ENCODE data around the gene DUOX2.
A peak's percentile ranks its signal among the peaks of the same experiment; 100 is the strongest.

DUOX2 gene

DNA sequence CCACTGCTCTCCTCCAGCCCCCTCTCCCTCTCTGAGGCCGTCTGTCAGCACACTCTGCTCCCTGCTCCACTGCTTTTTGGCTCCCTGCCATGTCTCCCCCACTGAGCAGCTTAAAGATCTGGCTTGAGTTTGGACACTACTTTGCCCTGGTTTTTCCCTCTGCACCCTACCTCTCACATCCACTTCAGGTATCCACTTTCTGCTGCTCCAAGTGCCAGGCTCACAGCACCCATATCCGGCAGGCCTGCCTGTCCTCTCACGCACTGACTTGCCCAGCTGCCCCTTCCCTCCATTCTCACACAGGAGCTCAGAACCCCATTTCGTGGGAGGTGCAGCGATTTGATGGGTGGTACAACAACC, 19.6 kb upstream of the DUOX2 start:
- no peak for DNase-seq (ENCODE audit: low spot score)
- no peak overlapping the region for H3K27ac ChIP-seq
- TF ChIP-seq, protein P1, sequence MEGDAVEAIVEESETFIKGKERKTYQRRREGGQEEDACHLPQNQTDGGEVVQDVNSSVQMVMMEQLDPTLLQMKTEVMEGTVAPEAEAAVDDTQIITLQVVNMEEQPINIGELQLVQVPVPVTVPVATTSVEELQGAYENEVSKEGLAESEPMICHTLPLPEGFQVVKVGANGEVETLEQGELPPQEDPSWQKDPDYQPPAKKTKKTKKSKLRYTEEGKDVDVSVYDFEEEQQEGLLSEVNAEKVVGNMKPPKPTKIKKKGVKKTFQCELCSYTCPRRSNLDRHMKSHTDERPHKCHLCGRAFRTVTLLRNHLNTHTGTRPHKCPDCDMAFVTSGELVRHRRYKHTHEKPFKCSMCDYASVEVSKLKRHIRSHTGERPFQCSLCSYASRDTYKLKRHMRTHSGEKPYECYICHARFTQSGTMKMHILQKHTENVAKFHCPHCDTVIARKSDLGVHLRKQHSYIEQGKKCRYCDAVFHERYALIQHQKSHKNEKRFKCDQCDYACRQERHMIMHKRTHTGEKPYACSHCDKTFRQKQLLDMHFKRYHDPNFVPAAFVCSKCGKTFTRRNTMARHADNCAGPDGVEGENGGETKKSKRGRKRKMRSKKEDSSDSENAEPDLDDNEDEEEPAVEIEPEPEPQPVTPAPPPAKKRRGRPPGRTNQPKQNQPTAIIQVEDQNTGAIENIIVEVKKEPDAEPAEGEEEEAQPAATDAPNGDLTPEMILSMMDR (IDR thresholded peaks at IDR 0.05): no peak
- H3K4me3 ChIP-seq: no peak overlapping the region

DNA sequence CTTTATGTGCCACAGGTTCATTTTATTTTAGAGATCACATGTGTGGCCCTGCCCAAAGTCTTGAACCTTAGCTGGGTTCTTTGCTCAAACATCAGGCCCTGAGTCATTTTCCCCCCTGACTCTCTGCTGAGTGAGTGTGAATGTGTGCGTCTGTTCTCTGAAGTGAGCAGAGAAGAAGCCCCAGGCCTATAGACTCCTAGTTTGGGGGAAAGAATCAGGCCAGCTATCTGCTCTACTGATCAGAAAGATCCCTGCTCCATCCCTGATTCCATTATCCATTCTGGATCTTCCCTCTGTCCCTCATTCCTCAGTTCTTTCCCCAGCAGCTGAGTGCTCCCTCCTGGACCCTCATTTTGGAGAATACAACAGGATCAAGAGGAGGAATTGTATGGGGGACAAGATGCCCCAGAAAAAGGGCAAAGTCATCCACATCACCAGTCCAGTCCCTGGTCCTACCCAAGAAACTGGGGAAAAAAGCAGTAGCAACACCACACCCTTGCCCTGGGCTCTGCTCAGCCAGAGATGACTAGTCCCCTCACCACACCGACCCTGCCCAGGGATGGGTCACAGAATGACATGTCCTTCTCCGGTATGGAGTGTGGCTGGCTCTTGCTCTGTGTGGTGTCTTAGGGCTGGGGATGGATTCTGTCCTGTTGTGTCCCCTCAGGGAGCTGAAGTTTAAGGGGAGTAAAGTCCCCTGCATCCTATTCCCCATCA, 19.0 kb upstream of the DUOX2 start:
- no peak overlapping the region for H3K4me3 ChIP-seq
- TF ChIP-seq, protein P1 (IDR thresholded peaks at IDR 0.05): no peak
- no peak for DNase-seq (ENCODE audit: low spot score)
- no peak overlapping the region for H3K27ac ChIP-seq

DNA sequence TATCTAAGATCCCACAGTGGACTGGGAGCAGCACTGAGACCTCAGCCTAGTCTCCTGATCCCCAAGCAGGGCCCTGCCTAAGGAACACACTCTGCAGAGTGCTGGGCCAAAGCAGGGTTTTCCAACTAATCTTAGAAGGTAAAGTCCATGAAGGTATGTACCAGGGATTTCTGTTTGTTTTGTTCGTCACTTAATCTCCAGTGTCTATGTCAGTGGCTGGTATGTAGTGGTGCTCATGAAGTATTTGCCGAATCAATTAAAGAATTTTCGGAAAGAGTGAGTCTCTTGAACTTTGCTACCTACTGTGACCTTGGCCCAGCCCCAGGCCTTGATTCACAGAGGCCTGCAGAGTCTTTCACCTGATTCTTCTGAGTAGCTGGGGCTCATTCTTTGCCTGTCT, 17.5 kb upstream of the DUOX2 start:
- Histone ChIP-seq H3K27ac (no peak overlapping the region), H3K4me3 (no peak overlapping the region)
- TF ChIP-seq, protein P1 (IDR thresholded peaks at IDR 0.05): no peak
- DNase-seq (ENCODE audit: low spot score): no peak

DNA sequence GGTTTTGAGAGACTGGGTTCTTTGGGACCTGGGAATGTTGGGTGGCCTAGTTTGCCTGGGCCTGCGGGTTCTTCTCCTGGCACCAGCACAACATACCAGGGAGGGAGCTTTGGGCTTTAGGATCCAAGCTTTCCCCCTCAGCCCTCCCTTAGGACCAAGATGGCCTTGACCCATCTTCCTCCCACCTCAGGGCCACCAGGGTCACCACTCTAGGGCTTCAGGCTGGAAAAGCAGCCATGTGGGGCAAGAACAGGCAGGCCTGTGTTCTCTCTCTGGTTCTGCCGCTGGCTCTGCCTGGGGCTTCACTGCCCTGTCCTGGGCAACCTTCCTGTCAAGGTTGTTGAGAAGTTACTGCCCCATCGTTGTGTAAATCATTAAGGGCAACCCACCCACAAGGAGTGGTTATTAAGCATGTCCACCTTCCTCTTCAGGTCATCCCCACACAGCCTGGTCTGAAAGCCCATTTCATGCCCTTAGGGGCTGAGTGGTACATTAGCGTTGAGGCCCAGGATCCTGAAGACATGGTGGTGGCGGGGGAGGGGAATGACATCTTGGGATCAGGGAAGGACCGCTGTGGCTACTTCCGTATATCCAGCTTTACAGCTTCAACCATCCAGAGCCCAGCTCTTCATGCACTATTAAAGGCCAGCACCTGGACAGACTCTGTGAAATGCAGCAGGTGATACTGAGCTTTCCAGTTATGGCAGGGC, 16.5 kb upstream of the DUOX2 start:
- DNase-seq (ENCODE audit: low spot score): no peak
- TF ChIP-seq, protein P1 (IDR thresholded peaks at IDR 0.05): no peak
- Histone ChIP-seq H3K4me3 (peak overlapping the region; percentile 63), H3K27ac (no peak overlapping the region)

DNA sequence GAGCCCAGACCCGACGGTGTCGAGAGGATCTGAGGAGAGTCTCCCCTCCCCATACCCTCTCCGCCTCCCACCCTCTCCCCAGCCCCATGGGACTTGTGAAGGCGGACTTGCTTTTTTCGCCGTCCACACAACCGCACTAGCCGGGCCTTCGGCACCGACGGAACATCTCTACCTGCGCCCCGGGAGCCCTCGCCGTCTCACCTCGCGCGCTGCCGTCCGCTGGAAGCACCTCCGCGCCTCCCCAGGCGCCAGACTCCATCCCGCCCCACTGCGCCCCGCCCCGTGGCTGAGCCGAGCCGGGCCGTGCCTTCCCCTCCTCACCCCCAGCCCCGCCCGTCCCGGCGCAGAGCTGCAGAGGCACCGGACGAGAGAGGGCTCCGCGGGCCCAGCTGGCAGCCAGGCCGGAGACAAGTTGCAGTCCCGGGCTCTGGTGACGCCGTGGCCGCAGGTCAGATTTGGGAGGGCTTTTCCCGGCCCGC, 15.7 kb upstream of the DUOX2 start, which contains the start of the genes DUOX1 and DUOXA1:
TSS of gene DUOX1 (plus strand) at position 344 of the 479 bp plus-strand sequence. CDS start 1,973 bp downstream, outside the sequence.
TSS of gene DUOXA1 (minus strand) at position 229 of the 479 bp plus-strand sequence. CDS start 6,865 bp downstream, outside the sequence.
- Histone ChIP-seq H3K4me3 (peak within 1 kb of the TSS; percentile 63), H3K27ac (no peak within 1 kb of the TSS)
- DNase-seq (ENCODE audit: low spot score): no peak
- TF ChIP-seq, protein P1 (IDR thresholded peaks at IDR 0.05): no peak

DNA sequence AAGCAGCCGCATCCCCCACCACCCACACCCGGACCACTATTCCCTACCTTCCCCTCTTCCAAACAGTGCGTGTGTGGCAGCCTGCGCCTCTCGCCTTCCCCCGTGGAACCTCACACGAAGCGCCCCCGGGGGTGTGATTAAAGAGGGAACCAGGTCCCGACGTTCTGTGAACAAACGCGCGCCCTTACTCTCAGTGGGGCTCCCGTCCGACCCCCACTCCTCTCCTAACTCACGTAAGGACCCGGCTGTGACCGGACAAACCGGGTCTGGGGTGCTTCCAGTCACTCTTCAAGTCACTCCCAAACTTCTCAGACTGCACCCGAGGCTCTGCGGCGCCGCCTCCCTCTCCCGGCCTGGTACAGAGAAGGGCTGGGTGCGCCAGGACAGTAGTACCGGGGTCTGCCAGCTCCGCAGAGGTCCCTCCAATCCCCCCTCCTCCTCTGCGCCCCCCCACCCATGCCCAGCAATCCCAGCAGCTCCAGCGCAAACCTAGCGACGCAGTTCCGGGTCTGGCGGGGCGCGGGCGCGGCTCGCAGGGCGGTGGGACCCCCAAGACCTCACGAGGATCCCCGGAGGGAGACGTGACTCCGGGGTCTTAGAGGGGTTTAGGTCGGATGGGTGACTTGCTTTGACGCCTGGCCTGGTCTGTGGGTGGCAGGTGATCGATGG, 15.1 kb upstream of the DUOX2 start:
- Histone ChIP-seq H3K27ac (no peak overlapping the region), H3K4me3 (peak overlapping the region; percentile 63)
- DNase-seq (ENCODE audit: low spot score): no peak
- TF ChIP-seq, protein P1 (IDR thresholded peaks at IDR 0.05): no peak

All from coronary artery (tissue), 2 donors.